HG03571 (cell line): ENCODE measurements around the gene PER1.

Experiments
- ATAC-seq: cut with Tn5 transposase; IDR thresholded peaks from one replicate; pipeline ENCODE4 v1.9.1; 2021; ENCODE audit not compliant: unreplicated experiment

The PER1 gene

DNA sequence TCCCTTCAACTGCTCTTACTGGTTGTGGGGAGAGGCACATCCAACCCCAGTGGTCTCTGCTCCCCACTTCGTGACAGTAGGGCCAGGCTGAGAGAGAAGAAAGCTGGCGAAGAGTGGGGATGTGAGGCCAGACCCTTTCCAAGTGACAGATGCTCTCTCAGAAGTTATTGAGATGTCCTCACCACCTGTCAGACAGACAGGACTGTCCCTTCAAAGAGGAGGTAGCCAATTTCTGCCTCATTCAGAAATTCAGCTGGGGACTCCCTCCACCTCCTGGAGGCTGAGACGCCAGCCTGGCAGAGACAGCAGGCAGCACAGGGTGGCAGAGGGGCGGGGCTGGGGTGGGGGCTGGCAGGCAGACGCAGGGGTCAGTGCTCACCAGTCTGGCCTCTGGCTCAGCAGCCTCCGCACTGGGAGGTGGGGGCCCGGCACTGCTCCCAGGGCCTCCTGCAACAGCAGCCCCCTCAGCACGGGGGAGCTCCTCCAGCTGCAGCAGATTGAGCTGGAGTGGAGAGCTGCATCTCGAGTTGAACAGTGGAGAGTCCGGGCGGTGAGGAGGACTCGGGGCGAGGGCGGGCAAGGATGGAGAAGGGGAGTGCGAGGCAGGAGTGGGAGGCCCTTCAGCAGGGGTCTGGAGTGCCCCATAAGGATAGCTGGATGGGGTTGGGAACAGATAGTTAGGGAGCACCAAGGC is 9.2 kb downstream of the PER1 start:
- ATAC-seq = no peak

DNA sequence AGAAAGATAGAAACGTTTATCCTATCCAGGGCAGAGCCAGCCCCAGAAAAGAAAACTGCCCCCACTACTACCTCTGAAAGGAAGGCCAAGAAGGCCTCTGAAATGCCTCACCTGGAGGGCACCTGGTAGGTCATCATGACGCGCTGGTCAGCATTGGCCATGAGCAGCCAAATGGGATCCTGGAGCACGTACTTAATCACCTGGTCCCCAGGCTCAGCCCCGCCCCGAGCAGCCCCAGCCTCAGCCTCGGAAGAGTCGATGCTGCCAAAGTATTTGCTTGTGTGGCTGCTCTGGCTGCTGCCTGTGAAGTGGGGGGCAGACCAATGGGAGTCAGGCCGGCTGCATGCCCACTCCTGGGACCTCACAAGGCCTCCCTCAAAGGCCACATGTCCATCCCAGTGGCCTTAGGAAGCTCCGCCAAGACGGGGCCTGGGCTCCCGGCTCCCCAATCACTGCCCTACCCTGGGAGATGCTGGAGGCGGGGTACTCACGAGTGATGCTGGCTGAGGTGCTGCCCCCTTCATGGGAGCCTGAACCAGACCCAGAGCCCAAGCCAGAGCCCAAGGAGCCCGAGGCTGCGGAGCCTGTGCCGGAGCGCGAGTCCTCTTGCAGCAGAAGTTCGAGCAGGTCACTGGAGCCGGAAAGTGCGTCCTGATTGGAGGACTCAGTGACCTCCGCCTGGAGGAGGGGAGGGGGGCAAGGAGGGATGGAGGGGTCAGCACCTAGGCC is 9.9 kb downstream of the PER1 start:
- ATAC-seq = no peak

DNA sequence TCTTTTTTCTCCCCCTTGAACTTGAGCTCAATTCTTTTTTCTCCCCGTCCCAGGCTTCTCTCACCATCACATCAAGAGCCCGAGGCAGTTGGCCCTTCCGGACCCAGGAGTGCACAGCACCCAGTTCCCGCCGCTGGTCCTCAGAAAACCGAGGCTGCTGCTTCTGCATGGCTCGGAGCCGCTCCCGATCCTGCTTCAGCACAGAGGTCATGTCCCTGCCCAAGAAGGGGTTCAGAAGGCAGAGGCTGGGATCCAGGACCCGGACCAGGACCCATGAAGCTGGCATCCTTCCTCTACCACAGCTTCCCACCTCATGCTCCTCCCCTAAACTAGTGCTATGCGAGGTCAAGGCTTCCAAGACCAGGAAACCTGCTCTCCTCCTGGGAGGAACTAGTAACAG is 10.5 kb downstream of the PER1 start:
- no peak for ATAC-seq

DNA sequence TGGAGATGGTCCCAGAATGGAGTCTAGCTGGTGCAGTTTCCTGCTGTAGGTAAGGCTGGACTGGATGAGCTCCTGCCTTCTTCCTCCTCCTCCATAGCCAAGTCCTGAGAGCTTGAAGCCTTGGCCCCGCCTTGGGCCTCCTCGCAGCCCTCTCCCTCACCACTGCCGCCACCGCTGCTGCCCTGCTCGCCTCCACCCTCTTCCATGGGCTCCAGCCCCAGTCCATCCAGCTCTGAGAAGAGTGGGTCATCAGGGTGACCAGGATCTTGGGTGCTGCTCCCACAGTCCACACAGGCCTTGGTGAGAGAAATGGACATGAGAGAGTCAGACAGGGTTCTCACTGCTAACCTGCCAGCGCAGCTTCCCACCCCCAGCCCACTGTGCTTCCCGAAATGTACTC is 11.2 kb downstream of the PER1 start:
- ATAC-seq = no peak

DNA sequence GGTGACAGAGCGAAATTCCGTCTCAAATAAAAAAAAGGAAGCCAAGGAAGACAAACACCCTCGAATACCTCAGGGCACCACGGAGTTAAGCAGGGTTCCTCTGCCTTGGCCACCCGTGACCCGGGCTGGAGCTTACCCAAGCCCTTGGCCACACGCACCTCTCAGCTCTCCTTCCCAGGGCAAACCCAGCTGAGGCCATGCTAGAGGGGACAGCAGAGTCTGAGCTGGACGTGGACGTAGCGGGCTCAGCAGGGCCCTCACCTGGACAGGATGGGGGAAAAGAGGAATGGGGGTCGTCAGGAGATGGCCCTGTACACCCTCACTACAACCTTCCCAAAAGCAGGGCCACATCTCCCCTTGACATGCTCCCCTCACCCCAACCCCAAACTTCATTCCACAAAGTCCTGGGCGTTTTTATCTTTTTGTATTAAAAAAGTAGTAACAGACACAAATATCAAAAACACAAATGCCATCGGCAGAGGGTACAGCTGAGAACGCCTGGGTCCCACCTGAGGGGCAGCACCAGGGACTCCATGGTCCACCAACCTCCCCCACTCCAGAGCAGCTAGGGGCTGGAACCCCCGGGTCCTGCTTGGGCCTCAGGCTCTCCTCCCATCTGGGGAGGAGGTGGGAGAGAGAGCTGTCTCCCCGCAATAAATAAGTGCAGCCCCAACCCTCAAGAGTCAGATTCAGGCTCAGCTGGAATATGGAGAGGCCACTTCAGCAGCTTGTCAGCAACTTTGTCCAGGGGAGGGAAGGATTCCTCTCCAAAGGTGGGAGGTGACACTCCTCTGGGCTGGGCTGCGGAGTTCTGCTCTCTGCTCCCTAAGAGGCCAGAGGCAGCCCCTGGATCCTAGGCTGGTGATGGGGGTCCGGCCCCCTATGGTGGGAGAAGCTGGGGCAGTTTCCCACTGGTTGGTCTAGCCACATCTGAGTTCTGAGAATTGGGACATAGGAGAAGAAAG is 11.9 kb downstream of the PER1 start:
- ATAC-seq = no peak

DNA sequence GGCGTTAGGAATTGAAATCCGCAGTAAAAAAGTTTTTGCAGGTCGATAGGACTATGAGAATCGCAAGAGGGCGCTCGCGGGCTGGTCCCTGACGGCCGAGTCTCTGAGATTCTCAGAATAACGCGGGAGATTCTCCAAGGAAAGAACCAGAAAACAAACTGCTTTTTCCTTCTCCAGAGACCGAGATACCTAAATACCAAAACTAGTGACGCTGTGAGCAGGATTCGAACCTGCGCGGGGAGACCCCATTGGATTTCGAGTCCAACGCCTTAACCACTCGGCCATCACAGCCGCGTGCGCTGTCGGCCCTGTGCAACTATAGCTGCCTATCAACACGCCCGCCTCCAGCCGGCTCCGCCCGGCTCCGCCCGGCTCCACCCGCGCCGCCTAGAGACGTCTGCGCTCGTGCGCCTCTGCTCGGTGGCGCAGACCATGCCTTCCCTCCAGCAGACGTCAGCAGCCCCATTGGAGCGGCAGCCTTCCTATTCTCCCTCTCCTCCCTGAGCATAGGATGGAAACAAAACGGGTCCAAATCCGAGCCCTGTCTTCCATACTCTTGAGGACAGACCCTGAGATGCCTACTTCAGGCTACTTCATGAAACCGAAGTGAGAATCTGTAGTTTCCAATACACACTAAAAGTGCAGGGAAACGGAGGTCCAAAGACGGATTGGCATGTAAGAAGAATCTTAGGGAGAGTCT is 13.4 kb downstream of the PER1 start:
- ATAC-seq = peak; percentile 74

DNA sequence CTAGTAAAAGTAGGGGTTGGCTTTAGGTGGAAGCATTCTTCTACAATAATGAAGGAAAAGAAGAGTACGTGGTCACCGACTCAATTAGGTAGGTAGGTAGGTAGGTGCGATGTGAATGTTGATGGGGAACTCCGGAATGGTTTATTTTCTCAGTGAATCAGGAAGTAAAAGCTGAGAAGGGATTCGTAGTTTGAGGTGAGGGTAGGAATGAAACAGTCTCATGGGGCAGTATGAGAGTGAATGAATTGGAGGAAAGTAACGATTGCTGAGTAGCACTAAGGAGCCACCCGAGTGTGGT is 13.9 kb downstream of the PER1 start:
- no peak for ATAC-seq

DNA sequence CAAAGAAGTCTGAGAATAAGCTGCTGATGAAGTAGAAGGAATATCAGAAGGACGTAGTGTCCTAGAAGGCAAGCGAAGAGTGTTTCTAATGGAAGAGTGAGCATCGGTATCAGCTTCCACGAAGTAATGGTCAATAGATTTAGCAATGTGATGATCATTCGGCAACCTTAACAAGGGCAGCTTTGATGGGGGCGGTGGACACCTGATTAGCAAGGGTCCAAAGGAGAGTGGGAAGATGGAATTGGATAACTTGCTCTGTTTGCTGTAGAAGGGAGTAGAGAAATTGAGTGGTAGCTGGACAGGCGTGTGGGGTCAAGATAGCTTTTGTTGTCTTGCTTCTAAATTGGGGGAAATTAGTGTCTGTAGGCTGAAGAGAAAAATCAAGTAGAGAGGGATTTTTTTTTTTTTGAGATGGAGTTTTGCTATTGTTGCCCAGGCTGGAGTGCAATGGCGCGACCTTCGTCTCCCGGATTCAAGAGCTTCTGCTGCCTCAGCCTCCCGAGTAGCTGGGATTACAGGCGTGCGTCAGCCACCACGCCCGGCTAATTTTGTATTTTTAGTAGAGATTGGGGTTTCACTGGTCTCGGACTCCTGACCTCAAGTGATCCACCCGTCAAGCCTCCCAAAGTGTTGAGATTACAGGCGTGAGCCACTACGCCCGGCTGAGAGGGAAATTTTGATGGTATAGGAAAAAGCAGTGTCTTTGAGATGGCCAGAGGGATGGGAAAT is 14.4 kb downstream of the PER1 start:
- ATAC-seq = no peak

DNA sequence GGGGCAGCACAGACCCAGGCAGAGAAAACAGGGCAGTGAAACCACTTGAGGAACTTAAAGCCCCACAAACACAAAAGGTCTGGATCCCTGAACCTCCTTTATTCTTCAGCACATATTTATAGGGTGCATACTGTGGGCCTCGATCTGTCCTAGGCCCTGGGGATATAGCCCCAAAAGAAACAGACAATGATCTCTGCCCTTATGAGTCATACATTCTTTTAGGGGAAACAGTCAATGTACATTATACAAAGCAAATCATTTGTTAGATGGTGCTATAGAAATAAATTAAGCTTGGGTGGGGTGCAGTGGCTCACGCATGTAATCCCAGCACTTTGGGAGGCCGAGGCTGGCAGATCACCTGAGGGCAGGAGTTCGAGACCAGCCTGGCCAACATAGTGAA is 18.3 kb downstream of the PER1 start:
- no peak for ATAC-seq

DNA sequence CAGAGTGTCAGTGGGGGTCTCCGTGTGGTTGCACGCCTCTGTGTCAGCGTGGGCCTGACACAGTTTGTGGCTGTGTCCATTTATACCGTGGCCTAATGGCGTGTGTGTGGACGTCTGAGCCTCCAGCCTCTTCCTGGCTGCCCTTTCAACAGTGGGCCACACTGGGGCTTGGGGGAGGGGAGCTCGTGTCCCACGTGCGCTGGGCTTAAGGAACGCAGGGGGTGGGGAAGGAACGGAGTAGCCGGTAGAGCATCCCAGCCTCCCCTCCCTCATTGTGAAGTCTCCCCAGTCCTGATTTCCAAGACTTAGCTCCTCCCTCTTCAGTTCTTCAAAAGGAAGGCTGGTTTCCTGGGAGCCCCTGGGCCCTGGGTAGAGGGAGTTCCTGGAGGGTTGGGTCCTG is 18.8 kb downstream of the PER1 start:
- ATAC-seq = no peak

DNA sequence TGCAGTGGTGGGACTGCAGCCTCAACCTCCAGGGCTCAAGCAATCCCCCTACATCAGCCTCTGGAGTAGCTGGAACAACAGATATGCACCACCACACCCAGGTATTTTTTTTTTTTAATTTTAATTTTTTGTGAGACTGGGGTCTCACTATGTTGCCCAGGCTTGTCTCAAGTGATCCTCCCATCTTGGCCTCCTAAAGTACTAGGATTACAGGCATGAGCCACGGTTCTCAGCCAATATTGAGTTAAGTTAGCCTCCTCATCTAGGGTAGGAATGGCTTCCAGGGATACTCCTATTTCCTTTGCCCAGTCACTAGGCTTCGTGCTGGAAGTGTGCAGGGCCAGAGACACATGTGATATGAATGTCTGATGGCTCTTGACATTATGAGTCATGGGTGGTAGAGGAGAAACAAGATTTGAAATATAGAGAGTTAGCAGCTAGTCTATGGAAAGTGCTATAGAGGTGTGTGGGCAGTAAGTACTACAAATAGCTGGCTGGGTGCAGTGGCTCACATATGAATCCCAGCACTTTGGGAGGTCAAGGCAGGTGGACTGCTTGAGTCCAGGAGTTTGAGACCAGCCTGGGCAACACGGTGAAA is 20.3 kb downstream of the PER1 start:
- no peak for ATAC-seq

DNA sequence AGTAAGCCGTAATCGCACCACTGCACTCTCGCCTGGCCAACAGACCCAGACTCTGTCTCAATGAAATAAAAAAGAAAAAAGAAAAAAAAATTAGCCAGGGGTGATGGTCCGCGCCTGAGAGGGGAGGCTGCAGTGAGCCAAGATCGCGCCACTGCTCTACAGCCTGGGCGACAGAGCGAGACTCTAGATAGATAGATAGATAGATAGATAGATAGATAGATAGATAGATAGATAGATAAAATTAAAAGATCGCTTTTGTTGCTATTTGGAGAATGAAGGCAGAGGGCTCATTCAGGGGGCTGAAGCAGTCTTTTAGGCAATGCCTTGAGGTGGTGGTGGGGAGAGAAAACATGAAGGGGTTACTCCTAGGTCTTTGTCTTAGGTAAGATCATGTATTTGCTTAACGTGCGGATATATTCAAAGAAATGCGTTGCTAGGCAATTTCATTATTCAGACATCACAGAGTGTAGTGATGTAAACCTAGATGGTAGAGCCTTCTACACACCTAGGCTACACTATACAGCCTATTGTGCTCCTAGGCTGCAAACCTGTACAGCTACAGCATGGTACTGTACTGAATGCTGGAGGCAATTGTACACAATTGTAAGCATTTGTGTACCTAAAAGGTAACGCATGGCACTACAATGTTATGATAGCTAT is 23.9 kb downstream of the PER1 start:
- no peak for ATAC-seq

DNA sequence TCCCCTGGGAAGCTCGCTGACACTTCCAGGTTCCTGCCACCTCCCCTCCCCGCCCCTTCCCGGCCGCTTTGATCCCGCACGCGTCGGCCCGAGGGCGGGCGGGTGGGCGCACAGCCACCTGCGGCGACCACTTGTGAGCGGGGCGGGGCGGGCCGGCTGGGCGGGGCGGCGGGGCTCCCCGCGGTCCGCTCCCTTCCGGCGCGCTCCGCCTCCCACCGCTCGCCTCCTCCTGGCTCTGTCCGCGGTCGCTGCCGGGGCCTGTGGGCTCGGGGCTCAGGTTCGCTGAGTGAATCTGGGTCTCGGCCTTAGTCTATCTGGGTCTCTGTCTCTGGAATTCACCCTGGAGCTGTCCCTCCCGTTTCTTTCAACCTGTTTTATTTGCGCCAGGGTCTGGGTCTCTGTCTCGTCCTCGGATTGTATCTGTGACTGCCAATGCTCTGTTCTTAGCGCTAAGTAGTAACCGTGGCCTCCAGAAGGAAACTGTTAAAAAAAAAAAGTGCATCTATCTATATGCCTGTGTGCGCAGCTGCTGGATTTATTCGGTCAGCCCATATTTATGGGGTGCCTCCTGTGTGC is 25.6 kb downstream of the PER1 start:
- ATAC-seq = no peak

DNA sequence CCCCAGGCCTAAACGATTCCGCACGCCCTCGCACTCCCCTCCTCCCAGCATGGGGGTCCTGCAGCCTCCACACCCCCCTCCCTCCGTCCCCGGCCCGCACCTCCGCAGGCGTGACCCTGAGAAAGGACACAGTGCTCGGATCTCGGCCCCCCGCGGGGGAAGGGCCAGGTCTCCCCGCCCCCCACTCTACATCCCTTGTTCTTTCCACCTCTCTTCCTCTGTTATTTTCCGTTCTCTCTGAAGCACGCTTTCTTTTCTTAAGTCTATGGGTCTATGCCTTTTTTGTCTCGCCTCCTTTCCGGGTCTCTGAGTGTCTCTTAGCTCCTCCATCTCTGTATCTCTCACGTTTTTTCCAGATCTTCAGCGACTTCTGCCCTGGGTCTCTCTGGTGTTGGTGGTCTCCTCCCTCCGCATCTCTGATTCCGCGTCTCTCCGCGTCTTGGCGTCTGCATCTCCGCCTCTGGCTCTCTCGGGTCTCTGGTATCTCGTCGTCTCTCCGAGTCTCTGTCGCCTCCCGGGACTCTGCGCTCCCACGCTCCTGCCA is 26.2 kb downstream of the PER1 start:
- no peak for ATAC-seq

DNA sequence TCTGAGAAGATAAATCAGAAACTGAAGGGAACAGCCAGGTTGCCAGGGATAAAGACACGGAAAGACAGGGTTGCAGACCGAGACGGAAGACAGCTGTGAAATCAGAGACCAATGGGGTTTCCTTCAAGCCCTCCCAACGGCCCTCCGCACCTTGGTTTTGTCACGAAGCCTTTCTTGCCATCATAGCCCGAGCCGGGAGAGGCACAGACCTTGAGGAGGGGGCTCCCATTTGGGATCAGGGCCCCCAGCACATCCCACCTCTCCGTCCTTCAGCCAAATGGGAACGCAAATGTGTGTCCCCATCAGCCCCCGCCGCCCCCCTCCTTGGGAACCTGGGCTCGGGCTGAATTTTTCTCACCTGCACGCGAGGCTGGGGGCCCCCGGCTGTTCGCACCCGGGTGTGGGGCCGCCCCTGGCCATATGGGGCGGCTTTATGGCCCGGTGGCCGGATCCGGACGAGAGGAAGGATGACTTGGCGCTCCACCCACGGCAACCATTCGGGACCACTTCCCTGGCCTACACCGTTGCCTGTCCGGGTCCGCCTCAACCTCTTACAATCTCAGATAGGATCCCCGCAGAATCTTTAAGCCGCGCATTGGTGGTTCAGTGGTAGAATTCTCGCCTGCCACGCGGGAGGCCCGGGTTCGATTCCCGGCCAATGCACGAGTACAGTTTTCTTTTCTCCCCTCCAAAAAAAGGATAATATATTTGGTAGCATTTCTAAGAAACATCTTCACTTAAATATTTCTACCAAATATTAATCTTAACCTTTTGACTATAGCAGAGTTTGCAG is 26.9 kb downstream of the PER1 start:
- ATAC-seq = no peak

DNA sequence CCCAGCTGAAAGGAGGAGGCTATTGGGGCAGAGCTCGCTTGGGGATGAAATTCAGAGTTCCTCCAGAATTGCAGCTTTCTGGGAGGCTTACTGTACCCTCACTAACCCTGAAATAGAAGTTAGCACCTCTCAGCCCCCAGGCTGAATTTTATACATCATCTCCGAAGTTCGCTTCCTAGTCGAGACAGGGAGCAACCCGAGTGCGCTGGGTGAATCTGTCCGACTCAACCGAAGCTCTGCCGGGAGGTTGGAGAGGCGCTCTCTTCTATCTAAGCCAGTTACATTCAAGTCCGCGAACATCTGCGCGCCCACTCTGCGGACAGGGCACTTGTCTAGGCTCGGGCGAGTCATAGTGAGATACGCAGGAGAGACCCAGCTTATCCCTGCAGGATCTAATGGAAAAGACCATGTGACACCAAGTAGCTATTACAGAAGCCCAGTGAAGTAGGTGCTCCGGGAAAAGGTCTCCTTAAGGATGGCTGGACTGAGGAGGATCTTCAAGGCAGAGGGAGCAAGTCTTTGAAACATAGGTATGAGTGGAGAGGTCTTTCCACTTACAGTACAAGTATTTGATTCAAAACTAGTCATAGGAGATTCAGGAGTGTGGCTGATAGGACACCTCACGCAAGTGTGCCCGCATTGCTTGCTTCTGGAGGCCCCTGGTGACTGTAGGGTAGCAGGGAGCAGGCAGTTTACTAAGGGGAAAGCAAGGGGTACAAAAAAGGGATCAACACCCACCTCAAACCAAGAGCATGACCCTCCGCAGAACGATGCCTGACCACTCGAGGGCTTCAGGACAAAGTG is 27.7 kb downstream of the PER1 start:
- ATAC-seq = no peak

DNA sequence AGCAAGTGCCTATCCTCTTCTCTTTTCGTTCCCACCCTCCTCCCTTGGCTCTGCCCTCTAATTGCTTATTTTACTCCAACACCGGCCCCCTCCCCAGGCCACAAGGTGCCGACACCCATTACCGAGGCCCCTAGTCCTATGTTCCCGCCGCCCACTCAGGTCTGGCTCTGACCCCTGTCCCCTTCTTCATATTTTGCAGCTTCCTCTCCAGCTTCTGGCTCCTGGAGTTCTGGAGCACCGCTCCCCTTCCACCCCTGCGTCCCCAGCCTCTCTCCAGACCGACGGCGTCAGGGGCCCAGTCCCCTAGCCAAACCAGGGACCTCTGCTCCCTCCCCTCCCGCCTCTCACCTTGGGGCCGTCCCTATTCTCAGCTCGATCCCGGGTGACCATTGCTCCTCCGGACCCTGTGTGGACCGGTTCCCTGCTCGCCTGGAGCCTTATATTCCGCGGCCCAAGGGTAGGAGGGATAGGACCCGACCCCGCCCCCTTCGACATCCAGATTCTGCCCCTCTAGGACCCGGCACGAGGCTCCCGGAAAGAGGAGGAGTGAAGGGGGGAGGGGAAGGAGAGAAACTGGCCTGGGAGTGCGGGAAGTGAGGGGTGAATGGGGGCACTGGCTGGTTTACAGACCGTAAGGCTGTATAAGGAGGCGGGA is 28.4 kb downstream of the PER1 start, which contains the start of gene HES7:
HES7 (minus strand) TSS at position 412 of the 655 bp plus-strand sequence; CDS start at position 390, 22 bp downstream.
- ATAC-seq = no peak
